HEK293 (cell line): ENCODE measurements around the gene BAG1.

ENCODE experiments used
- CTCF ChIA-PET: fragments of 350-600 bp; formaldehyde crosslinking; extraction: SDS; loops from one replicate; lab custom pipeline; 2021; ENCODE audit warnings: antibody characterized with exemption; lab: Yijun Ruan, JAX
- POLR2A ChIA-PET: fragments of 300-600 bp; formaldehyde crosslinking; extraction: SDS; loops from one replicate; lab custom pipeline; 2020; ENCODE audit warnings: antibody characterized with exemption, inconsistent platforms; lab: Yijun Ruan, JAX
- H3K27ac ChIP-seq: fragments of 200-500 bp; sonication (Bioruptor generic); 2 replicates; pipeline ENCODE4 v1.5.1; 2014; ENCODE audit warnings: low read depth, low read length, control low read depth, inconsistent platforms; ENCODE audit errors: extremely low read depth
- H3K36me3 ChIP-seq, 2 experiments: fragments of 200-500 bp in 1 of 2; sonication (Bioruptor generic) in 1 of 2; 1 replicate in 1 of 2; 2 replicates in 1 of 2; pipeline ENCODE4 v1.5.1; 2014 to 2017; ENCODE audit warnings: inconsistent platforms in 2 of 2, low read length in 2 of 2; ENCODE audit not compliant: control insufficient read depth in 2 of 2, insufficient read depth in 1 of 2
- H3K4me1 ChIP-seq: fragments of 200-500 bp; sonication (Bioruptor generic); 2 replicates; pipeline ENCODE4 v1.5.1; 2014; ENCODE audit warnings: mild to moderate bottlenecking, low read length, inconsistent platforms; ENCODE audit not compliant: control insufficient read depth, insufficient read depth
- H3K4me3 ChIP-seq: 2 replicates; pipeline ENCODE4 v1.5.1; 2011; ENCODE audit warnings: low read depth, mild to moderate bottlenecking, control low read depth, low read length, moderate library complexity
- H3K9me3 ChIP-seq: fragments of 200-500 bp; sonication (Bioruptor generic); 2 replicates; pipeline ENCODE4 v1.5.1; 2014; ENCODE audit warnings: low read depth, low read length, inconsistent platforms; ENCODE audit not compliant: control insufficient read depth, insufficient read depth
- CTCF ChIP-seq: fragments of 450-650 bp; formaldehyde crosslinking; IDR thresholded peaks from 2 replicates; pipeline ENCODE4 v1.5.1; 2016; ENCODE audit warnings: missing biosample characterization, missing genetic modification characterization
- KLF8 ChIP-seq: fragments of 450-650 bp; formaldehyde crosslinking; IDR thresholded peaks from 2 replicates; pipeline ENCODE4 v1.5.1; 2016; ENCODE audit warnings: missing biosample characterization, missing genetic modification characterization
- KLF9 ChIP-seq: fragments of 450-650 bp; formaldehyde crosslinking; IDR thresholded peaks from 2 replicates; pipeline ENCODE4 v1.5.1; 2016; ENCODE audit warnings: missing biosample characterization, missing genetic modification characterization, low read depth
- PRDM2 ChIP-seq: fragments of 450-650 bp; formaldehyde crosslinking; IDR thresholded peaks from 2 replicates; pipeline ENCODE4 v1.5.1; 2016; ENCODE audit warnings: missing biosample characterization, missing genetic modification characterization, borderline replicate concordance
- PRDM6 ChIP-seq: fragments of 450-650 bp; formaldehyde crosslinking; IDR thresholded peaks from 2 replicates; pipeline ENCODE4 v1.5.1; 2017; ENCODE audit warnings: missing biosample characterization, missing genetic modification characterization
- REST ChIP-seq: fragments of 450-650 bp; formaldehyde crosslinking; IDR thresholded peaks from 2 replicates; pipeline ENCODE4 v1.5.1; 2016; ENCODE audit warnings: missing biosample characterization, missing genetic modification characterization
- SCRT2 ChIP-seq: fragments of 450-650 bp; formaldehyde crosslinking; IDR thresholded peaks from 2 replicates; pipeline ENCODE4 v1.5.1; 2016; ENCODE audit warnings: missing biosample characterization, missing genetic modification characterization
- ZFP37 ChIP-seq: fragments of 450-650 bp; formaldehyde crosslinking; IDR thresholded peaks from 2 replicates; pipeline ENCODE4 v1.5.1; 2016; ENCODE audit warnings: missing biosample characterization, missing genetic modification characterization
- ZNF157 ChIP-seq: fragments of 450-650 bp; formaldehyde crosslinking; IDR thresholded peaks from 2 replicates; pipeline ENCODE4 v1.5.1; 2016; ENCODE audit warnings: missing biosample characterization, missing genetic modification characterization
- ZNF16 ChIP-seq: fragments of 450-650 bp; formaldehyde crosslinking; IDR thresholded peaks from 2 replicates; pipeline ENCODE4 v1.5.1; 2016; ENCODE audit warnings: low read depth, missing biosample characterization, missing genetic modification characterization
- ZNF416 ChIP-seq: fragments of 450-650 bp; formaldehyde crosslinking; IDR thresholded peaks from 2 replicates; pipeline ENCODE4 v1.5.1; 2016; ENCODE audit warnings: missing biosample characterization, missing genetic modification characterization
- ZNF518A ChIP-seq: fragments of 450-650 bp; formaldehyde crosslinking; conservative IDR thresholded peaks from 2 replicates; pipeline ENCODE4 v1.5.1; 2016; ENCODE audit warnings: low read depth, missing biosample characterization, missing genetic modification characterization
- ZNF529 ChIP-seq: fragments of 450-650 bp; formaldehyde crosslinking; IDR thresholded peaks from 2 replicates; pipeline ENCODE4 v1.5.1; 2017; ENCODE audit warnings: missing genetic modification characterization, missing biosample characterization; ENCODE audit not compliant: insufficient replicate concordance
- ZNF629 ChIP-seq: fragments of 450-650 bp; formaldehyde crosslinking; IDR thresholded peaks from 2 replicates; pipeline ENCODE4 v1.5.1; 2017; ENCODE audit warnings: missing biosample characterization, missing genetic modification characterization
- ZNF654 ChIP-seq: fragments of 450-650 bp; formaldehyde crosslinking; IDR thresholded peaks from 2 replicates; pipeline ENCODE4 v1.5.1; 2016; ENCODE audit warnings: low read depth, missing biosample characterization, missing genetic modification characterization
- ZNF701 ChIP-seq: fragments of 450-650 bp; formaldehyde crosslinking; IDR thresholded peaks from 2 replicates; pipeline ENCODE4 v1.5.1; 2016; ENCODE audit warnings: missing biosample characterization, missing genetic modification characterization
- ZNF768 ChIP-seq: fragments of 450-650 bp; formaldehyde crosslinking; IDR thresholded peaks from 2 replicates; pipeline ENCODE4 v1.5.1; 2018; ENCODE audit warnings: missing biosample characterization, mild to moderate bottlenecking, missing genetic modification characterization

BAG1 gene

GRCh38 chr9:33229359-33230114, 35.0 kb downstream of the BAG1 start (continued):
- TF ChIP-seq PRDM6 (tag by site-specific recombination) (no peak), PRDM2 (no peak), KLF9 (no peak), ZNF529 (tag by site-specific recombination) (no peak), KLF8 (tag by site-specific recombination) (no peak), ZNF157 (tag by site-specific recombination) (no peak), ZNF654 (peak; percentile 11; the same call in 1 of the 2 replicates), ZNF701 (tag by site-specific recombination) (no peak), ZNF629 (tag by site-specific recombination) (no peak), CTCF (tag by site-specific recombination) (0 out of 2 replicates have a peak, but pooled peaks have one; percentile 14), ZFP37 (tag by site-specific recombination) (no peak), SCRT2 (tag by site-specific recombination) (no peak), ZNF416 (no peak), ZNF16 (tag by site-specific recombination) (no peak)

- Histone ChIP-seq H3K4me3 (no peak overlapping the region), H3K4me1 (no peaks in the 10 kb centered on the region; the same call in 1 of the 2 replicates), H3K9me3 (no peaks in the 10 kb centered on the region), H3K36me3 (no peaks in the 10 kb centered on the region), H3K27ac (no peak overlapping the region)
- ChIA-PET POLR2A (no interaction called here), CTCF (interaction anchor here (0.6 to 1.3 kb wide), 5 partner anchors 25 to 184 kb away, joined by 3 to 4 read pairs (median 3); no protein-coding TSS in a partner anchor)
- TF ChIP-seq ZNF518A (tag by site-specific recombination) (no peak), REST (no peak), ZNF768 (no peak)
Observed at GRCh38 chr9:33228606-33229005, 35.9 kb downstream of the BAG1 start.
